Left kidney (tissue), 2 donors: Measurements from ENCODE around the gene TMEM167A. TPM values are rescaled to one million over a fixed set of nuclear protein-coding genes. Genes with fewer than 3 reads are reported as not detected.
A peak's percentile ranks its signal among the peaks of the same experiment; 100 is the strongest.
"Not testable (repeated sequence)": the region's sequence is repeated elsewhere in the genome, so short reads cannot be mapped to it uniquely, and the experiment has no call there.

Experiments used
- DNase-seq: peaks from one replicate; pipeline ENCODE4 v3.0.0-alpha.2; 2013
- polyA plus RNA-seq: library from polyadenylated mRNA; unstranded; fragments of 120-200 nt; gene quantifications from one replicate; pipeline ENCODE4 v1.2.1, GENCODE V29; 2013; ENCODE audit not compliant: insufficient read length

The TMEM167A gene
- polyA plus RNA-seq, 1 donor: 109 TPM

GRCh38 chr5:83093692-83094091, 16.5 kb upstream of the TMEM167A start:
- no peak for DNase-seq

- DNase-seq: no peak
Measured at GRCh38 chr5:83092619-83093018, 15.4 kb upstream of the TMEM167A start.

- DNase-seq: no peak
Measured at GRCh38 chr5:83090169-83090568, 13.0 kb upstream of the TMEM167A start.

GRCh38 chr5:83085106-83085505, 7.9 kb upstream of the TMEM167A start:
- no peak for DNase-seq

- no peak for DNase-seq
Measured at GRCh38 chr5:83084336-83084735, 7.1 kb upstream of the TMEM167A start.

- no peak for DNase-seq
Measured at GRCh38 chr5:83082750-83083149, 5.6 kb upstream of the TMEM167A start.

GRCh38 chr5:83077662-83078261, 568 bp upstream of the TMEM167A start:
- no peak for DNase-seq

GRCh38 chr5:83072966-83073365, 4.2 kb downstream of the TMEM167A start:
- no peak for DNase-seq

GRCh38 chr5:83071286-83072051, 5.7 kb downstream of the TMEM167A start:
- no peak for DNase-seq

GRCh38 chr5:83069096-83069799, 7.9 kb downstream of the TMEM167A start:
- DNase-seq: no peak

- not testable (repeated sequence) for DNase-seq
Measured at GRCh38 chr5:83067377-83067776, 9.8 kb downstream of the TMEM167A start.

- no peak for DNase-seq
Measured at GRCh38 chr5:83066548-83067110, 10.6 kb downstream of the TMEM167A start.

GRCh38 chr5:83059341-83059740, 17.9 kb downstream of the TMEM167A start:
- DNase-seq: no peak

- no peak for DNase-seq
Measured at GRCh38 chr5:83058726-83059125, 18.5 kb downstream of the TMEM167A start.

- no peak for DNase-seq
Measured at GRCh38 chr5:83055166-83055565, 22.0 kb downstream of the TMEM167A start.

GRCh38 chr5:83050723-83051340, 26.4 kb downstream of the TMEM167A start:
- no peak for DNase-seq

- peak; percentile 15 for DNase-seq
Measured at GRCh38 chr5:83049370-83049885, 27.8 kb downstream of the TMEM167A start.

GRCh38 chr5:83048811-83049210, 28.4 kb downstream of the TMEM167A start:
- DNase-seq: no peak

- DNase-seq: no peak
Measured at GRCh38 chr5:83048277-83048676, 28.9 kb downstream of the TMEM167A start.

GRCh38 chr5:83044926-83045325, 32.3 kb downstream of the TMEM167A start:
- no peak for DNase-seq

GRCh38 chr5:83042507-83042906, 34.7 kb downstream of the TMEM167A start:
- DNase-seq: no peak

GRCh38 chr5:83038924-83039323, 38.3 kb downstream of the TMEM167A start:
- DNase-seq: no peak
